SIG-M5 treated with dmso at 0.1 percent for 504 hours (cell line): ENCODE measurements around the gene OCA2.

Source experiments
- DNase-seq: peaks from one replicate; lab custom pipeline; 2025; ENCODE audit not compliant: unreplicated experiment; lab: John Stamatoyannopoulos, UW

OCA2 gene

DNA sequence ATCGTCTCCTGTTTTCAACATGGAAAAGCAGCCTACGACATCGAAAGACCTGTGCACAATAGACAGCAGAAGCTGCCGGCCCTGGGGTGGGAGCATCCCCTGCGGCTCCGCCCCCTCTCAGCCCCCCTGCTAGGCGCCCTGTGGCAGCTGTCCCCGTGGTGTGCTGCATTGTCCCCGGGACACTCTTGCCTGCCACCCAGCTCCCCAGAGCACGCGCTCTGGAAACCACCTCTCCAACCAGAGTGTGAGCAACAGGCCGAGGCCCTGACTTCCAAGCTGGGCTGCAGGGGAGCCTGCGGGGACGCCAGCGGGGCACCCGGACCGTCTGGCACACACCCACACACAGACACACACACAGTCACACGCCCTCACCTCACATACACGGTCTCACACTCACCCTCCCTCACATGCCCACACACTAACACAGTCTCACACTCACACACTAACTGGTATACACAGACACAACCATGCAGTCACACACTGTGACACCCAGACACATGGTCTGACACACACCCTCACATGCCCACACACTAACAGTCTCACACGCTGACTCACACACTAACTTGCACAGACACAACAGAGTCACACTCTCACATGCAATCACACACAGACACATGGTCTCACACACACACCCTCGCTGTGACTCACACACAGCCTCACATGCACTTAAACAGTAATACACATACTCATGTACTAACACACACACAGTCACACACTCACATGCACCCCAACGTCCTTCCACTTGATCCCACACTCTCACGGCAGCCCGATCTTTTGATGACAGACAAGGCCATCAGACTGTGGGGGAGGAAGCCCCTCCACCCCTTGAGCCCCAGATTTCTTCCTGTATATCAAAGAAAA is 94.7 kb downstream of the OCA2 start:
- no peak for DNase-seq

DNA sequence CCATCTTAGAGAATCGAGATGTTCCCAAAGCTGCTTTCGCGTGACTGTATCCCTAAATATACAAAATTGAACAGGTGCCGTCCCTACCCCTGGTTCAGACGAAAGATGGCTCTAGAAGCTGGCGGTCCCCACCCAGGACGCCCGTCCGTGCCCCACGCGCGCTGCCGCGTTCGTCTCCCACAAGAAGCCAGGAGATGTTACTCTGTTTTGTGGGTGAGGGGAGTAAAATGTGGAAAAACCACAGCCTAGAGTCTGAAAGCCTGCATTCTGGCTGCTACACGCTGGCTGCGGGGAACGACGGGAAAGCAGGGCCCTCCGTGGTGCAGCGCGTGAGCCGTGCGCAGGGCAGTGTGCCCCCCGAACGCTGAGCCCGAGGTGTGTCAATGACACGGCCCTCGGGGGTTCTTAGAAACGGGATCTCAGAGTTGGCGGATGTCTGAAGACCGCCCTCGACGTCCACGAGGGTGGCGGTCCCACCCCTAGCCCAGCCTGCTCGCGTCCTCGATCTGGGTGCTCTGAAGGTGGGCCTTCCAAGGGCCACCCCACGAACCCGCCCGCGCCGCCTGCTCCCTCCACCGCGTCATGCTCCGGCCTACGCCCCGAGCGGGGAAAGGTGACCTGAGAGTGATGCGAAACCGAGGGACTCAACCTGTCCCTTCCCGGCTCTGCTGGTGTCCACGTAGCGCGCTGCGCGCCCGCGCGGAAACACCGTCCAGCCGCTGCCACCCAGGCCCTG is 95.6 kb downstream of the OCA2 start:
- no peak for DNase-seq

DNA sequence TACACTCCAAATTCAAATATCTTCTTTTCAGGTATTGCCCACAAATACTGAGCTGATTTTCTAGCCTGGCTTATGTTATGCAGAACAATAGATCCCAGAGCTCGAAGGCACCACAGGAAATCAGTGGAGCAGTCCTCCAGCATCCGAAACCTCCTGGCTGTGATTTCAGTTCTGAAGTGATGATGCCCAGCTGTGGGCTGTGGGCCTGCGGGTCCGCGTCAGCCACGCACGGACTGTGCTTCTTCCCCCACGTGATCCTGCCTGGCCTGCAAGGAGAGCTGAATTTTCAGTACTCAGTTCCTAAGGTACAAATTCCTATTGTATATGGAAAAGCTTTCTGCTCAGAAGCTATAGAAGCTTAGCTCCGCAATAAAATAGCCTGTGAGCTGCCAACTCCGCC is 96.2 kb downstream of the OCA2 start:
- DNase-seq: no peak

DNA sequence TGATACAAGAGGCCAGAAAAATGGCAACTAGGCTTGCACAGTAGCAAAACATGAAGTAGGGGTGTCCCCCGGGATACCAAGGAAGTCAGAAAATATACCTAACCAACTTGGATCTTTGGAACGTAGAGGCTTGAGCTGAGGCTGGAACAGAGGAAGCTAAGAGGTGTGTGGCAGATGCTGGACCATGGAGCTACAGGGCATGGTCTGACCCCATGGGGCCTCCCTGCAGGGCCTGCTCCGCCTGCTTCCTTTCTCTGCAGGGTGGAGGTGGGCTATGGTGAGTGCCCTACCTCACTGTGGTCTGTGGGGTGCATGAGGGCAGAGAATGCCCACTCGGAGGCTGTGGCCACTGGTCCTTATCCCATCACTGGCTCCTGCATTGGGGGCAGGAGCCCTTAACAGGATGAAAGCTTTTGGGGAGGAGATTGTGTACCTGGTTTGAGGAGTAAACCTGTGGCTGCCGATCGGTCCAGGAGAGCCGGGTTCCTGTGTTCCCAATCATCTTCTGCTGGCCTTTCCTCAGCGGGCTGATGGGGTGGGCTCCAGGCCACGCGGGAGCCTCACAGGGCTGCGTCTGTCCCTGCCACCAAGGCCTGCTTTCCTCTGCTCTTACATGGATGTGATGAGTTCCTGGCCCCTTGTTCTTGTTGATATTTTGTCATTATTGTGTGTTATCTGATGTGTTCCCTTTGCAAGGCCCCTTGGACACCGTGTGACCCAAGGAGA is 96.8 kb downstream of the OCA2 start:
- DNase-seq: no peak

DNA sequence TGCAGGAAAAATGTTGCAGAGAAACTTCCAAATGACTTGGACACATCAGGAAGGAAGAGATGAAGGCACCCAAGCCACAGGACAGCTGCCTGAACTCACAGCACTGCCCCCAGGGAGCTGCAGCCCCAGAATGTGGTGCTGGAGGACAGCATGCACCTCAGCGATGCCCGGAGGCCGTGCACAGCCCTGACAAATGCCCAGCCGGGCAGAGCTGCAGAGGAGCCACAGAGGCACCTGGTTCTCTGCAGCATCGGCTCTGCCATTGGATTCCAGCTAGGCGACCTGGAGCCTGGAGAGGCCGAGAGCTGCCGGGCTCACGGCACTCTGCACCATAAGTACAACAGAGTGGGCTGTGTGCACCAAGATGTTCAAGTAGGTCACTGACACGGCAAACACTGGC is 97.5 kb downstream of the OCA2 start:
- no peak for DNase-seq

DNA sequence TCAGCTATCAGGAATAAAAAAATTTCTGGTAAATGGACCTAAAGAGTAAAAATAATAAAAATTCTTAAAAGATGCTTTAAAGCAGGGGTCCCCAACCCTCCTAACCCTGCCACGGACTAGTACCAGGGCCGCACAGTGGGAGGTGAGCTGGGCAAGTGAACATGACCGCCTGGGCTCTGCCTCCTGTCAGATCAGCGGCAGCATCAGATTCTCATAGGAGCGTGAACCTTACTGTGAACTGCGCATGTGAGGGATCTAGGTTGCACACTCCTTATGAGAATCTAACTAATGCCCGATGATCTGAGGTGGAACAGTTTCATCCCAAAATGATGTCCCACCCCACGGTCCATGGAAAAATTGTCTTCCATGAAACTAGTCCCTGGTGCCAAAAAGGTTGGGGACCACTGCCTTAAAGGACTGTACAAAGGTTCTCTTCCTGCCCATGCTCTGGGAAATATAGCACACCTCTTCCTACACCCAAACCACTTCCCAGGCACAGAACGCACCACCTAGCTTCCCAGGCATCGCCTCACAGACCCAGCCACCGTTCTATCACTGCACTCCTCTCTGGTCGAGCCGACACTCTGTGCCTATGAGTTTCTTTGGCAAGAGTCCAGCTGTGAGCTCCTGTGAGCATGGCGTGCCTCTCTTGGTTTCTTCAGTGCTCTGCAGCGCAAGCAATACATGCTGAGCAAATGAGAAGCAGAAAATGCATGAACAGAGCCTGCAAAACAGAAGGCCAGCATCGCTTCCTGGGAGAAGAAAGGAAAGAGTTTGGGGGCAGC is 104.9 kb downstream of the OCA2 start:
- no peak for DNase-seq

DNA sequence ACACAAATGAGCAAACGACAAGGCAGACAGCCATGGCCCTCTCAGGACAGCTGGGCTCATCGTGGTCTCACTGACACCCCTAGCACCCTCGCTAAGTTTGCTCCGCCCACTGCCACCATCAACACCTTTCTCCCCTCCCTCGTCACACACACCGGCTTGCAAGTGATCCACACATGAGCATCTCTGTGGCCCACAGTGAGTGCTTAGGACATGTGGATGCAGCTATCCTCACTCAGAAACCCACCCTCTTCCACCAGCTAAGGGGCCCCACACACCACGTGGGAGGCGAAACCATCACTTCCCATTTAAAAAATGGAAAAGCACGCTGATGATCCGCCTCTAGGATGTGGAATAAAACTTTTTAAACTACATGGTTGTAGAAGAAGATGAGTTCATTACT is 105.6 kb downstream of the OCA2 start:
- DNase-seq: no peak

DNA sequence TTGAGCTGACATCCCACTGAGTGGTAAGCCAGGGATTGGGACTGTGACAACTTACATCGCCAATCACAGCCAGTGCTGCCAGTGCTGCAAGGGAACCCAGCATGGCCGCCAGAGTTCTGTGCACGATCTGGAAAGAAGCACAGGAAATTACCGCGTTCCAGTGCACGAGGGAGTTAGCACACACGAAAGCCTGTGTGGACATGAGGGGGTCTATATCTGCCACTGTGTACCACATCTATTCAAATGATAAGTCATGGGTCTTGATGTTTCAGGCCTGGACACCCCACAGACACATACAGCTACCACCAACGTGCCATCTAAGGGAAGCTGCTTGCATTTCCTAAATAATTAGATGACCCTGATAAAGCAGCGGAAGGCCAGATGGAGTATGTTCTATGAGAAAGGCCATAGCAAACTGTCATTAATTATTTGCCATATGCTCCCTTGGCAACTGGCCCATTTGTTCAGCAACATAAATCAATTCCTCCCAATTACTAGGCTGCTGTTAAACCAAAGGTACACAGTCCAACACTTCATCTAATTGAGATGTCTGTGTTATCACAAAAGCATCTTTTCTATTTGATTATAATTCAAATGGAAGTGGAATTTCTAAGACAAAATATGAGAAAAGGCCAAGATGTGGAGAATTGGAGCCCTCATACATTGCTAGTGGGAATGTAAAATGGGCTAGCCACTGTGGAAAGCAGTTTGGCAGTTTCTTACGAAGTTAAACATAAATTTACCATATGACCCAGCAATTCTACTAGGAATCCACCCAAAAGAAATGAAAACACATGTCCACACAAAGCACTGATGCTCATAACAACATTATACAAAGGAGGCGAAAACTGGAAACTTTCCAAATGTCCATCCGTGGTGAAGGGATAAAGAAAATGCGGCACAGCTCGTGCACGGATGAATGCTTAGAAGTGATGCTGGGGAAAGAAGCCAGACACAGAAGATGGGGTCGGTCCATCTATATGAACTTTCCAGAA is 108.3 kb downstream of the OCA2 start:
- no peak for DNase-seq

DNA sequence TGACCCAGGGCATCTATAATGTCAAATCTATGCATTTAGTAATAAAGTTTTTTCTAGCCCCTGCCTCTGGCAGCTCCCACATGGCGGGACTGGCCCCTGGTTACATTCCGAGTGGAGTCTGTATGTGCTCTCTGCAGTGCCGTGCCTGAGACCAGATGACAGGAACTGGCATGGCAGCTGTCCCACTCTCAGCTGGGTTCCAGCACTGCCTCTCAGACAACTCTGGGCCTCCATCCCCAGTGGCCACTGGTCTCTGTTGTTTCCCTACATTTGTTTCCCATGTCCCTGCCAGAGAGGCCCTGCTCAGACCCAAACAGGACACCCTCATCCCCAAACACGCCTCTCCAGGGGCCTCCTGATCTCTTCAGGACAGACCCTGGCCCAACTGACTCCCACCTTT is 109.3 kb downstream of the OCA2 start:
- no peak for DNase-seq

DNA sequence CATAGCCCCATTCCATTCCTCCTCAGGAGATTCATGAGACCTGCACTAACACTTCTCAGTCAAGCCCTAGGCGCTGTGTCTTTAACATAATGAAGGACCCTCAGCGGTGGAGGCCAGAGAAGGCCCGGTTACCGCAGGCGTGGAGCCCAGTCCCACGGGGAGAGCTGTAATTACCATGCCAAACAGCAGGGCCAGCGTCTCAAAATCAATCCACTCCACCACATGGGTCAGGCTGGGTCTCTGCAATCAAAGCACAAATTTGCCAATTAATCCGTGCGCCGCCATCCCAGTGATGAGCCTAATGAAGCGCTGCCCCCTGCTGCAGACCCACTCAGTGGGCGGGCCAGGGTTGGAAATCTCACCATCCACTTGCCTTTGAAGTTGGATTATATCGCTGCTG is 109.7 kb downstream of the OCA2 start:
- no peak for DNase-seq

DNA sequence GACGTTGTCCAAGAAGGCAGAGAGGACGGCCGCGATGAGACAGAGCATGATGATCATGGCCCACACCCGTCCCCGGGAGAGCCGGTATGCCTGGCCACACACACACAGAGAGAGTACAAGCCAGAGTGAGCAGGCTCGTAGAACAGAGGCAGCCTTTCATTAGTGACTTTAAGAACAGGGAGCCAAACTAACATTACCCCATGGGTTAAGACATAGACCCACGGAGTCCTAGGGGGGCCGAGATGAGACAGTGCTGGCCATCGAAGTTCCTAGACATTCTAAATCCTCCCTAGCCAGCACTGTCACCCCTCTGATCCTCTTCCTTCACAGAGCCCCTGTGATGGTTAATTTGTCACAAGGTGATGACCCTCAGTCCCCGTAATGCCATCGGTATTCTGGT is 114.0 kb downstream of the OCA2 start:
- DNase-seq: no peak

DNA sequence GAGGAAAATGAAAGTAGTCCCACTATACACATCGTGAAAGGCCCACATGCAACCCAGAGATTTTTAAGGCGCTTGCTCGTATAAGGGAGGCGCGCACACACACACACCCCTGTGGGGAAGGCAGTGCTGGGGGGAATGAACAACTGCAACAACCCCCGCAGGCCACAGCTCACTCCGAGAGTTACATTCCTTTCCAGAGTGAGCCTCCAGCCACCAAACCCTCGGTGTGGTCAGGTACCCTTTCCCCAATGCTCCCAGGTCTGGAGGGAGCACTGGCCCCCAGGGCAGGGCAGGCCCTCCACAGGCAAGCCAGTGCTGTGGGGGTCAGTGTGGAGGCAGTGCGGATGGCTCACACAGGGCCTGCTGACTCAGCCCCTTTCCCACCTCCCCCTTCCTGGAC is 115.6 kb downstream of the OCA2 start:
- DNase-seq: no peak

DNA sequence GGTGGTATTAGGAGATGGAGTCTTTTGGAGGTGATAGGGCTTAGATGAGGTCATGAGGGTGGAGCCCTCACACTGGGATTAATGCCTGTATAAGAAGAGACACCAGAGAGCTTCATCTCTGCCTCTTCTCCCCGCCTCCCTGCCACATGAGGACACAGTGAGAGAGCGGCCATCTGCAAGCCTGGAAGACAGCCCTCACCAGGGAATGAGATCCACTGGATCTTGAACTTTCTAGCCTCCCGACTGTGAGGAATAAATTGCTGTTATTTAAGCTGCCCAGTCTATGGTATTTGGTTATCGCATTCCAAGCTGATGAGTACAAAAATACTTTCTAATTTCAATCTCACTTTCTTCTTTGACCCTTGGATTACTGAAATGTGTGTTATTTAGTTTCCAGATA is 121.4 kb downstream of the OCA2 start:
- DNase-seq: no peak

DNA sequence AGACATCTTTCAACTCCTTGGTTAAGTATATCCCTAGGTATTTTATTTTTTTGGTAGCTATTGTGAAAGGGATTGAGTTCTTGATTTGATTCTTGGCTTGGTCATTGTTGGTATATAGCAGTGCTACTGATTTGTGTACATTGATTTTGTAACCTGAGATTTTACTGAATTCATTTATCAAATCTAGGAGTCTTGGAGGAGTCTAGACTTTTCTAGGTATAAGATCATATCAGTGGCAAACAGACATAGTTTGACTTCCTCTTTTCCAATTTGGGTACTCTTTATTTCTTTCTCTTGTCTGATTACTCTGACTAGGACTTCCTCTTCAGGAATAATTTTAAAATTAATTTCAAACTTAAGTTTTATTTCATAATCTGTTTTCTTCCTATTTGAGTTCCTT is 125.2 kb downstream of the OCA2 start:
- no peak for DNase-seq

DNA sequence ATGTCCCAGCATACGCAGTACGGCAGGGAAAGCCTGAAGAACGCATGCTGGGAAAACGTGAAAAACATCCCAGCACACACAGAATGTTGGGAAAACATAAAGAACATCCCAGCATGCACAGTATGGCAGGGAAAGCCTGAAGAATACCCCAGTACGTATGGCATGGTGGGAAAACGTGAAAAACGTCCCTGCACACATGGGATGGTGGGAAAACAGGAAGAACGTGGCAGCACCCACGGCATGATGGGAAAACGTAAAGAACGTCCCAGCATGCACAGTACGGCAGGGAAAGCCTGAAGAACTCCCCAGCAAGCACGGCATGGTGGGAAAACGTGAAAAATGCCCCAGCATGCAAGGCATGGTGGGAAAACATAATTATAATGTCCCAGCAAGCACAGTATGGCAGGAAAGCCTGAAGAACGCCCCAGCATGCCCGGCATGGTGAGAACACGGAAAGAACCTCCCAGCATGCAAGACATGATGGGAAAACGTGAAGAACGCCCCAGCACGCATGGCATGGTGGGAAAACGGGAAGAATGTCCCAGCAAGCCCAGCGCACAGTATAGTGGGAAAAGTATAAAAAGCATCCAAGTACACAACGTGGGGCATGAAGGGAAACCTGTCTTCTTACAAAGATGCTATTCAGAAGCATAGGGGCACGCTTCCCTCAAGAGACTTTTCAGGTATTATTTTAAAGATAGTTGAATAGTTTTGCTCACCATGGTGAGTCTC is 128.3 kb downstream of the OCA2 start:
- DNase-seq: no peak

DNA sequence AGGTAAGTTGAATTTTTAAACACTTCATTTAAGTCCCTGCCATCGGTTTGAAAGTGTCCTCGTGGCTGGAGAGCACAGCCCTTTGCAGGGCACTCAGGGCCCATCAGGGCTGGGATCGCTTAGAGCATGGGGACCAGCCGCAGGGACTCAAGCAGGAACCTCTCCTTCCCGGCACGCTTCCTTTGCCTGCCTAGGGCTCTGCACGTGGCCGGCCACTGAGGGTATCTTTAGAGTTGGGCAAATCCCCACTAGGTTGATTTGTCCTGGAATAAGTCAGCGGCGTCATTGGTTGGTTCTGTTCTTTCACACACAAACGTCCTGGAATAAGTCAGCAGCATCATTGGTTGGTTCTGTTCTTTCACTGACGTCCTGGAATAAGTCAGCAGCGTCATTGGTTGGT is 131.6 kb downstream of the OCA2 start:
- no peak for DNase-seq

DNA sequence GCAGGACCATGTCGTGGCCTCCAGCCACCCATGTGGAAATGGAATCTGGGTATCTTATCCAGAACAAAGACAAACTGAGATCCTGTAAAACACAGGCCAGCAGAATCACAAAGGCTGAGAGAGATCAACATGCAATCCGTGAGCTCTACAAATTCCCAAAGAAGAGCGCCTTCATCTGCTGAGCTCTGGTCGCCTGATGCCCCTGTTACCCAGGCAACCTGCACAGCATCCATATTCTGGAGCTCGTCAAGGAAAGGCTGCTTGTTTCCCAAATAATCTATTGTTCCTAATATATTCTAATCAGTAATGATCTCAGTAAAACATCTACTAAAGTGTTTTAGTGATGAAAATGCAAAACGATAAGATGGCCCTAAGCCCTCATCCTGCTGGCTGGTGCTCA is 133.6 kb downstream of the OCA2 start:
- DNase-seq: no peak

DNA sequence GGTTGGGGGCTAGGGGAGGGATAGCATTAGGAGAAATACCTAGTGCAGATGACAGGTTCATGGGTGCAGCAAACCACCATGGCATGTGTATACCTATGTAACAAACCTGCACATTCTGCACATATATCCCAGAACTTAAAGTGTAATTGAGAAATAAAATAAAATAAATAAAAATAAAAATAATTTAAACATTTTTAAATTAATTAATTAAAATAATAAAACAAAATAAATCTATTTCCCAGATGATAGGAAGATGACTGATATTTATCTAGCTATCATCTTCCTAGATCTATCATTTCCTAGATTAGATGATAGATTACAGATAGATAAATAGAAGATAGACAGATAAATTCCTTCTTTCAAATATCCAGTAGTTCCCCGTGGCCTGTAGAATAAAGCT is 137.3 kb downstream of the OCA2 start:
- no peak for DNase-seq

DNA sequence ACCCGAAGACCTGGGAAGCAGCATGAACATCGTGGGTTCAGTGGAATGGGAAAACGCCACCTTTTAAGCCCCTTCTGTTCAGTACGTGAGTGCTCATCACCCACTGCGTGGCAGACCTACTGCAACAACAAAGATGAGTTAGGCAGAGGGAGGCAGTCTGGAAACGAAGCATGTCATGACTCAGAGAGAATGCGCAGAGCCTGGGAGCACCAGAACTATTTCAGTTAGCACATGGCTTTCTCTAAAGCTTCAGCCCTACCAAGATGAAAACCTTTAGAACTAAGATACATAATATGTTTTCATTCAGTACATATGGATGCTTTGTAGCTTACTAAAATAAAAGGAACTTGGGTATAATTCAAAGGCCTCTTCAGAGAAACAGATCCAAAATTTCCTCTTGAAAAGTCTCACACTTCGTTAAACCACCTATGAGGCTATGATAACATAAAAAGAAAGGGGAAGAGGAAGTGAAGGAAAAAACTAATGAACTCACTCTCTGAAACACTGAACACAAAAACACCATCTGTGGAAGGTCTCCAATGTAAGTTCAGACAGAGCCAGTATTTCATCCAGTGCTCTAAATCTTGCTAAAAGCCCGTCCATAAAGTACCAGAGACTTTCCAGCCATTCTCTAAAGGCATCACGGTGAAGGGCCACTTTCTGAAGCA is 140.1 kb downstream of the OCA2 start:
- no peak for DNase-seq
